Occipital lobe (tissue), 2 donors: Measurements from ENCODE around the gene BTLA. TPM values are rescaled to one million over a fixed set of nuclear protein-coding genes. Genes with fewer than 3 reads are reported as not detected.
"Not testable (repeated sequence)": the region's sequence is repeated elsewhere in the genome, so short reads cannot be mapped to it uniquely, and the experiment has no call there.

ENCODE experiments used
- DNase-seq: peaks from one replicate; lab custom pipeline; 2025; lab: John Stamatoyannopoulos, UW
- total RNA-seq: library from RNA; depleted of rRNA; stranded (reverse); fragments of >200 nt; gene quantifications from one replicate; pipeline ENCODE4 v1.2.3, GENCODE V29; 2014

The BTLA gene
- total RNA-seq, 1 donor from 2014 or later, result 0.16 TPM

GRCh38 chr3:112446343-112446742, 52.9 kb downstream of the BTLA start:
- DNase-seq, result no peak

GRCh38 chr3:112445839-112446238, 53.4 kb downstream of the BTLA start:
- DNase-seq, result no peak

DNA sequence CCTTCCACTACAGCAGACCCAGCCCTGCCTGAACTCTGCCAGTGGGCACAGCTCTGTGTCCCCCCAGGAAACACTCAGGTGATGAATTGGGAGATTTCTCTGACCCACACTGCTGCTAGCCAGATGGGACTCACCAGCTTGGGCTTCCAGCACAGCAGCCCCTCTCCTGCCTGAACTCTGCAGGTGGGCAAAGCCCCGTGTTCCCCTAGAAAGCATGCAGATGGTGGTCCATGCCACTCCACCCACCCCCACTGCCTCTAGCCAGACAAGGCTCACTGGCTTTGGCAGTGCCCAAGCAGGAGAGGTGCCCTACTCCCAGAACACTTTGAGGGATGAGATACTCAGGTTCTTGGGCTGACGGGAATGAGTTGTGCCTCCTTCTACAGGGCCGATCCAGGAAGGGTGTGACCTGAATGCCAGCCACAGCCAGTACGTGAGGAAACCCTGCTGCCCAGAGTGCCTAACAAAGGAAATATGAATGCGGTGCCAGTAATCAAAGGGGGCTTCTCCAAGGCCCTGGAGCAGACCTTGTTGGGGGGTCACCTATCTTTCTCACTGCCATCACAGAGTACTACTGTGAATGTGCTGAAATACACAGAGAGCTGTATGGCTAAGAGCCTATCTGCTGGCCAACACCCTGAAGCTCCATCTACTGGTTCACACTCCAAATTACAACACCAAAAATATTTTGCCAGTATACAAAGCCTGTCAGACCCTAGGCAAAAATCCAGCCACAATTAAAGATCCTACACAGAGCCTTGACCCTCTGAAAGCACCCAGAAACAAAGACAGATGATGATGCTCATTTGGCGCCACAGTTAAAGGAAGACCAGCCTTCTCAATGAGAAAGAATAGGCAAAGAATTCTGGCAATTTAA, 61.9 kb downstream of the BTLA start:
- no peak for DNase-seq

DNA sequence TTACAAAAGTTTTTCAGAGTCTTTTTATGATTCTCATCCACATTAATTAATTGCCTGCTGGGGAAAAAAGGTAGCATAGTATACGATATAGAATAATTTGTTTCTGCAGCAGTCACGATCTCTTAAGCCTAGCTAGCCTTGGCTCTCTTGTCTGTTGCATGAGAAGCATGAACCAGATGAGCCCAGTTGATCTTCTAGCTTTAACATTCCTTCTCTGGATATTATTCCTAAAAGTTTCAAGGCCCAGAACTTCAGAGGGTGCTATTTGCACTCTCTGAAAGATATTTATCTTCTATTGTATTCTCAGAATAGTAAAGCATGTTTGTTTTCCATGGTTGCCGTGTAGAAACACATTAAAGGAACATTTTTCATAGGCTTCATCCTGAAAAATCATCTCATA, 69.3 kb downstream of the BTLA start:
- no peak for DNase-seq

GRCh38 chr3:112427123-112427522, 72.1 kb downstream of the BTLA start:
- no peak for DNase-seq

DNA sequence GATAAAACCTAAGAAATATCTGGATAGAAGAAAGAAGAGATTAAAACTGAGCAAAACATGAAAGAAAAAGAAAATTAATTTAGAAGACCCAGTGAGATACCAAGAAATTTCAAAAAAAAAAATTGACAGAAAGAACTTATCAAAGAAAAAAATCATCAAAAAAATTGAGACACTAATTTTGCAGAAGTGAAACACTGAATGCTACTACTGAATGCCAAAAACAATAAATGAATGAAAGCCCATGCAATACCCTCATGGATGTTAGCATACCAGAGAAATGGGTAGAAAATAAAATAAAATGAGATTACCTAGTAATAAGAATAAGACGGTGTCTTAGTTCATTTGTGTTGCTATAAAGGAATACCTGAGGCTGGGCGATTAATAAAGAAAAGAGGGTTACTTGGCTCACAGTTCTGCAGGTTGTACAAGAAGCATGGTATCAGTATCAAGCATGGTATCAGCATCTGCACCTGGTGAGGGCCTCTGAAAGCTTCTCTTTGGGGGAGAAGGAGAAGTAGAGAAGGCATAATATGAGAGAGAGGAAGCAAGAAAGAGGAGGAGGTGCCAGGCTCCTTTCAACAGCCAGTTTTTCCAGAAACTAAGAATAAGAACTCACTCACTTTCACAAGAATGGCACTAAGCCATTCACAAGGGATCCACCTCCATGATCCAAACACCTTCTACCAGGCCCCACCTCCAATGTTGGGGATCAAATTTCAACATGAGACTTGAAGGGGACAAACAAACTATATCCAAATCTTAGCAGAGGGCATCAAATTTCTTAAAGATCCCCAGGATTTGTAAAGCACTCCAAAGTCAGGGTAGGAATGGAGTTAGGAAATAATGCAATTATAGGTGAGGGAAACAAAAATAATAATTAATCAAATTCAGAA, 73.2 kb downstream of the BTLA start:
- no peak for DNase-seq

DNA sequence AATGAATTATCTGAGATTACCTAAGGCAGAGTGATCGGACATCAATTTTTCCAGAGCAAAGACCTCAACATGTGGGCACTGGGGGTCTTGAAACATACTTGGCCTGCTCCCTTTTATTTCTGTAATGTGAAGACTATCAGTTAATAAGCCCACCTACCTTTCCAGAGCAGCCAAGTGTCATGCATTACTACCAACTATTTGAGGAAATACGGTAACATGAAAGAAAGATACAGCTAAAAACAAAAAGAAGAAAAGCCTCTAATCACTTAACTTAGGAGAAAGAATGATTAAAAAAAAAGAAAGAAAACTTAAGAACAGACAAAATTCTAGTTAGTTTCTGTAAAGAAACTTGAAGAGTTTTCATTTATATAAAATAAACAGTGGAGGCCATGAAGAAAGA, 73.9 kb downstream of the BTLA start:
- no peak for DNase-seq

DNA sequence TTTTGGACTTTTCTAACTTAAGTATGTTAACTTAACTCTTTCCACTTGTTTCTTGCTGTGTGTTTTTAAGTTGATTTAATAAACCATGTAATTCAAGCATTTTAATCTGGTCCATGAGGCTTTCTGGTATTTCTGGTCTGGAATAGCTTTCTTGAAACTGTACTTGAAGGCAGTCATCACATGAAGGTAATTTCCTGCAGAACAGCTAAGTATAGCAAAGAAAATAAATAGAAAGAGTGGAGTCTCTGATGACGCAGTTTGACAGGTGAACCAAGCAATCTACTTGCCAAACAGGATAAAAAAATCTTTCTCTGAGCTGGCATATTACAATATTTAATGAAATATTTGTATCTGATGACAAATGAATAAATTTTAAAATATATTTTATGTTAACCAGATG, 74.9 kb downstream of the BTLA start:
- DNase-seq, result no peak

GRCh38 chr3:112422921-112423320, 76.4 kb downstream of the BTLA start:
- not testable (repeated sequence) for DNase-seq

DNA sequence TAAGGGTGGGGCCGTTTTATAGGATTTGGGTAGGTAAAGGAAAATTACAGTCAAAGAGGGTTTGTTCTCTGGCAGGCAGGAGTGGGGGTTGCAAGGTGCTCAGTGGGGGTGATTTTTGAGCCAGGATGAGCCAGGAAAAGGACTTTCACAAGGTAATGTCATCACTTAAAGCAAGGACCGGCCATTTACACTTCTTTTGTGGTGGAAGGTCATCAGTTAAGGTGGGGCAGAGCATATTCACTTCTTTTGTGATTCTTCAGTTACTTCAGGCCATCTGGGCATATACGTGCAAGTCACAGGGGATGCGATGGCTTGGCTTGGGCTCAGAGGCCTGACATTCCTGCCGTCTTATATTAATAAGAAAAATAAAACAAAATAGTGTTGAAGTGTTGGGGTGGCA, 80.7 kb downstream of the BTLA start:
- DNase-seq, result not testable (repeated sequence)

DNA sequence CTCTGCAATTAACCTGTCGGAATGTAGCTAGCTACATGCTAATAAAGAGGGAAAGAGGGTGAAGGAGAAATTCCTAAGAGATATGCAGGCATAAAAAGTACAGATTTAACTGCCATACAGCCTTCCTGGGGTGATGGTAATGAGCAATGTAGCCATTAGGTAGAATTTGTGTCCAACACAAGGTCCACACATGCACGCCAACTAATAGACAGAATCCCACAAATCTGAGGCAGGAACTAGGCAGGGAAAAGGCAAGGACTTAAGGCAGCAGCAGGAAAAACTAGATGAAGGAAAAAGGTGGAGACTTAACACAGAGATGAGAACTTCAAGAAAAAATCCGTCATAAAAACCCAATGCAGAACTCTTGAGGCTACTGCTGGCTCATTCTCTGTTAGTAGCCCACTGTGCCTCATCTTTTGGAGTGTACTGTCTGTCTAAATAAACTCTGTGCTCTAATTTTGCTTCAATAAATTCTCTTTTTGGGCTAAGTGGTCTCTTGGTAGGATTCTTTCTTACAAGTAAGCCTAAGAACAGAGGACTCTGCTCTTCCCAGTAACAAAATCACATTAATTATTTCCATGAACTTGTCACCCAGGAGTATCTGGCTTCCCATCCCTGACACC, 81.5 kb downstream of the BTLA start:
- DNase-seq, result no peak

DNA sequence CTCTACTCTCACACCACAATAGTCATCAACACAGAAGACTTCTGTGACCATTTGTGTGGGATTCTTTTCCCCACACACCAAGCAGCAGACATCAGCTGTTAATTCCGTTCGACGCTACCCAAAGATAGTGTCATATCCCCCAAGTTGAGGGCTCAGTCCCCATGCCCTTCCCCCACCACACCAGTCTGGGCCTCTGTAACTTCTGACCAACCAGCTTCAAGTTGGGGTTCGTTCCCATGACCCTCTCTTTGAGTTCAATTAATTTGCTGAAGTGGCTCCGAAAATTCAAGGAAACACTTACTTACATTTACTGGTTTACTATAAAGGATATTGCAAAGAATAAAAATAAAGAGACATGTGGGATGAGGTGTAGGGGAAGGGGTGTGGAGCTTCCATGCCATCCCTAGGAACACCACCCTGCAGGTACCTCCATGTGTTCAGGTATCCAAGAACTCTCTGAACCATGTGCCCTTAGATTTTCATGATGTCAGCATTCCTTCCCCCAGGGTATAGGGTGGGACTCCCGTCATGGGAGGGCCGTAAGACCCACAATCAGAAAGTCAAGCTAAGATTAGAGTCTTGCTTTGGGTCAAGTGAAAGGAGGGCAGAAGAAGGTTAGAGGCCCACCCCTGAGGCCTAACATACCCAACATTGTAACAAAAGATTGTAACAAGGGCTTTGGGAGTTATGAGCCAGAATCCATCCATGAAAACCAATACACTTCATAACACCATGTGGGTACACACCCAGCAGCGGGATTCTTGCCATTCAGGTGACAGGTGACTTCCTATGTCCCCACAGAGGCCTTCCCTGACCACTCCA, 82.7 kb downstream of the BTLA start:
- DNase-seq, result no peak

- DNase-seq, result no peak
These were observed 83.9 kb downstream of the BTLA start for GRCh38 chr3:112415390-112415789.

Other genes with a start within 250 kb of the BTLA start
- under 0.01 TPM for gene SLC9C1, start 205.3 kb downstream of the BTLA start, total RNA-seq
- 41.6 TPM for gene CD200, start 166.3 kb downstream of the BTLA start, total RNA-seq
- gene ATG3, start 62.5 kb upstream of the BTLA start, total RNA-seq, result 33.4 TPM
- gene SLC35A5, start 62.6 kb upstream of the BTLA start, total RNA-seq, result 70.5 TPM
- gene CCDC80, start 141.7 kb upstream of the BTLA start, total RNA-seq, result 5.1 TPM